CD1c-positive myeloid dendritic cell (primary cell): Measurements from ENCODE around the gene PPP2R2D.

ENCODE experiments used
- DNase-seq: peaks from one replicate; pipeline ENCODE4 v3.0.0-alpha.2; 2016; ENCODE audit errors: extremely low spot score

Gene PPP2R2D

DNA sequence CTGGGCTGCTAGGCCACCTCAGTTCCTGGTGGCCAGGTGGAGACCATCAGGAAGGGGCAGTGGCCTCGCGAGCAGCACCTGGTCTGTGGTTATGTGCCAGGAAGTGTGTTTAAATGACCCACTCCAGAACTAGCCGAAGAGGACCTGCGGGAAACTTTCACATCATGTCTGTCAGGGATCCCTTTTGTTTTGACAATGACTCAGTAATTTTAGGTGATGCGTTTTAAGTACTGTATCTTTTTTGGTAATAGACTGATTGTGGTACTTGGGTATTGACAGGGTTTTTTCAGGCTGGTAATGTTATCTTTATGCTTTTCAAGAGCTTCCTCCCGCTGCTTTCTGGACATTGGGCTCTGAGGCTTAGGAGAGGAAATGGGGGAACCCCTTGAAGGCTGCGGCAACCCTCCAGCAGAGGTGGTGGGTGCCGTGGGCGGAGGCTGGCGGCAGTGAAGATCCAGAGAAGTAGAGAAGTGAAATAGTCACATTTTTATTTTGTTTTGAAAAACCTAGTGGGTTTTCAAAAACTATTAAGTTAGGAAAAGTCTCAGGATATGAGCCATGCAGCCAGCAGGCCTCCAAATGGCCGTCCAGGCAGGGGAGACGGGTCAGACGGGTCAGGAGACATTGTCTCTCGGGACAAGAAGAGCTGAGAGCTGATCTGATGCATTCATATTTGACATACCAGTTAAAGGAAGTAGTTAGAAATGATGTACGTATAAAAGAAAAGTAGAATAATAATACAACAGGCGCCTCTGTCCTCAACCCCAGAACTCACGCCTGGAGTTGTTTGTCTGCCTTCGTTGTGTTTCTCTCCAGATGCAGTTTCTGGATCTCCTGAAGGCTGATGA, 27.7 kb downstream of the PPP2R2D start:
- peak; percentile 74 for DNase-seq

DNA sequence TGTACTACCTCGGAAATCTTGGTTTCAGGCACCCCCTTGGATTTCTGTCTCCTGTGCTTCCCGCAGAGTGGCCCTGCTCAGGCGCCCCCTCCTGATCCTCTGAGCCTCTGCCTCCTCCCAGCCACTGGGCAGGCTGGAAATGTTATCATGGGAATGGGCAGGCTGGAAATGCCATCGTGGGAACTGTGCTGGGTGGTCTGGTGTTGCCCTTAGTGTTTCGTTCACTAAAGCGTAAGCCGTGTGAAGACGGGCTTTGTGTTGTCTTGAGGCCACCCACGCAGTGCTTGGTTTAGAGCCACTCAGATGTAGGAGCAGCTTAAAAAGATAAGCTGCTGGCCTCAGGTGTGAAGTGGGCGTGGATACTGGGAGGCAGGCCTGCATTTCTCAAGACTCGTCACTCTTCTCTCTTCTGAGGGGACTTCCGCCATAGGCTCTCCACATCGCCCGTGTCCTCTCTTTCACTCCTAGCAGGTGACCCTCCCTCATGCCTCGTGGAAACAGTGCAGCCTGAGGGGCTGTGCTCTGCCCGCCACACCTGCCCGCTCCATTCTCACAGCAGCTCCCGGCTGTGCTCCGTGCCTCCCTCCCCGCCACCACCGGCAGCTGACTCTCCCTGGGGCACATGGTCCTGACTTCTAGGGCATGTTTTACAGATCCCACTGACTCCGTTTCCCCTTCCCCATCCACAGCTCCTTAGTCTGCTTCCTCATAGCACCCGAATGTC, 28.5 kb downstream of the PPP2R2D start:
- no peak for DNase-seq

GRCh38 chr10:131930150-131930549, 29.3 kb downstream of the PPP2R2D start:
- no peak for DNase-seq

- DNase-seq = no peak
Observed at GRCh38 chr10:131930586-131931330, 29.9 kb downstream of the PPP2R2D start.

GRCh38 chr10:131931981-131932380, 31.2 kb downstream of the PPP2R2D start:
- no peak for DNase-seq

DNA sequence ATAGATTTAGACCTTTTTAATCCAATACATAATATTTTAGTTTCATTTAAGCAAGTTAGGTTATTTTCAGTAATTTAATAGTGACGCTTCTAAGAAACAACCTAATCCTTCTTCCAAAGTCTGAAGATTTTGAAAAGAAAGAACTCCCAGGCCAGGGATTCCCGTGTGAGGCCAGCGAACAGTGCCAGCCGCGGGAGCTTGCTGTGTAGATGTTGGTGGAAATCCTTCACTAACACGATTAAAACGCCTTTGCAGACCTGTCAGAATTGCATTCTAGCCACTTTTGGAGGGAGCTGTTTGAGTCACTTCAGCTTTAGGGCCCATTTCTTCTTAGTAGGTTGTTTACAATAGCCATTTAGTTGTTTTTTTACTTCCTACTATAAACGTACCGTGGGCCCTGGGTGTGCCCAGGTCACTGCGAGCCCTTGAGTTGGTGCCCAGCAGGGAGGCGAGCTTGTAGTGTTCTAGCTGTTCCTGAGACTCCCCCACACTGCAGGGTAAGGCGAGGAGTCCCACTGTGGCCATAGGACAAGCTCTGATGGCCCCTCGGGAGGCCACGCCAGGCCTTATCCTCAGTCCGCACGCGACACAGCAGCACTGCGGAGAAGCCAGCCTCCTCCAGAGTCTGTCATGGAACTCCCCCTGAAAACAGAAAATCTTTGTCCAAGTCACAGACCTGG, 32.3 kb downstream of the PPP2R2D start:
- no peak for DNase-seq

- no peak for DNase-seq
Observed at GRCh38 chr10:131933696-131934086, 32.9 kb downstream of the PPP2R2D start.

DNA sequence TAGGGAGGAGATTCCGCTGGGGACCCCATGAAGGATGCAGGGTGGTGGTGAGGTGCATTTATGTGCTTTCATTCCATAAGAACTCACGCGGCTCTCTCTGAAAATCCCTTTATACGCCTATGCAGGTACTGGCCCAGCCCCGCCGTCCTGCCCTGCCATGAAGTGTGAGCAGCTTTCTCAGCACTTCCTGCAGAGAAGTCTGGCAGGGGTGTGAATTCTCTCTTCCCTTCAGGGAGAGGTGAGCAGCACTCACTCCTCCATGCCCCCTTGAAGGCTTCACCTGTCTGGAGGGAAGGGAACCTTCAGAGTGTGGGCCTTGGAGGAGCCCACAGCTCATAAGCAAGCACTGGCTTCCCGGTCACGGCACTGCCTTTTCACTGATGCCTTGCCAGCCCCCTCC, 34.0 kb downstream of the PPP2R2D start:
- DNase-seq = no peak

DNA sequence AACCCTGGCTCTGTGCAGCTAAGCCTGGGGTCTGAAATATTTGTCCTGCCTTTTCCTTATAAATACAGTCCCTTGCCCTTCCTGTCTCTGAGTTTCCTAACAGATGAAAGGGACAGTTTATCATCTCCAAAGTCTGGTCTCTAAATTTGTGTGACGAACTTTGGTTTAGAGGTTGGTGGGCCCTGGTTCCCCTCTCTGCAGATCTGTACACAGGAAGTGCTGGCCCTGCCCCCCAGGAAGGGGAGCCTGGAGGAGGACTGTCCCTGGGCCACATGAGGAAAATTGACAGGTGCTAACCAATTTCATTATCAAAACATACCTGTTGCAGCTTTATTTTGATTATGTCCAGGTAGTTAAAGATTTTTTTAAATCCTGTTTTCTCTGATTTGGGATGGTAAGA, 34.5 kb downstream of the PPP2R2D start:
- no peak for DNase-seq

GRCh38 chr10:131936294-131936693, 35.5 kb downstream of the PPP2R2D start:
- no peak for DNase-seq

- DNase-seq = no peak
Observed at GRCh38 chr10:131936736-131937135, 35.9 kb downstream of the PPP2R2D start.

DNA sequence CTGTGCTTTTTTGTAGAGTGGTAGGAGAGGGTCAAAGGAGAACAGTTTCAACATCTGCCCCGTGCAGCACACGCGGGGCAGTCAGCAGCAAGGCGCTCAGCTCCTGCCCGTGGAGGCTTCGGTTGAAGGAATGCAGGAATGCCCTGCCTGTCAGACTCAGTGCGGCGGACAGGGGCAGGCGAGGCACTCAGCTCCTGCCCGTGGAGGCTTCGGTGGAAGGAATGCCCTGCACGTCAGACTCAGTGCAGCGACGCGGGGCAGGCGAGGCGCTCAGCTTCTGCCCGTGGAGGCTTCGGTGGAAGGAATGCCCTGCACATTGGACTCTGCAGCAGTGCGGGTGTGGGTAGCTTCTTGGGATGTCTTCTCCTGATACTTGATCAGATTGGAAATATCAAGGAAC, 37.0 kb downstream of the PPP2R2D start:
- no peak for DNase-seq

- no peak for DNase-seq
Observed at GRCh38 chr10:131938681-131939080, 37.9 kb downstream of the PPP2R2D start.

DNA sequence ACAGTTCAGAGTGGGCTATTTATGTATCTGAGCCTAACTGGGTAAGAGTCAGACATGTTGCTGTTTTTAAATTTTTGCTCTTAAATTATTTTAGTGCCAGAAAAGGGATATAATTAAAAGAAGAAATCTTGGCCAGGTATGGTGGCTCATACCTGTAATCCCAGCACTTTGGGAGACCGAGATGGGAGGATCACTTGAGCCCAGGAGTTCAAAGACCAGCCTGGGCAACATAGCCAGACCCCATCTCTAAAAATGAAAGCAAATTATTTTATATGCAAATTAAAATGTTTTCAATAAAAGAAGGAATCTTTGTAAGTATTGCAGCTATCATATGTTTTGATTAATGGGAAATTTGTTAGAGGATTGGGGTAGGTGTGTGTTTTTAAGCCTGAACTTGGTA, 41.6 kb downstream of the PPP2R2D start:
- no peak for DNase-seq

DNA sequence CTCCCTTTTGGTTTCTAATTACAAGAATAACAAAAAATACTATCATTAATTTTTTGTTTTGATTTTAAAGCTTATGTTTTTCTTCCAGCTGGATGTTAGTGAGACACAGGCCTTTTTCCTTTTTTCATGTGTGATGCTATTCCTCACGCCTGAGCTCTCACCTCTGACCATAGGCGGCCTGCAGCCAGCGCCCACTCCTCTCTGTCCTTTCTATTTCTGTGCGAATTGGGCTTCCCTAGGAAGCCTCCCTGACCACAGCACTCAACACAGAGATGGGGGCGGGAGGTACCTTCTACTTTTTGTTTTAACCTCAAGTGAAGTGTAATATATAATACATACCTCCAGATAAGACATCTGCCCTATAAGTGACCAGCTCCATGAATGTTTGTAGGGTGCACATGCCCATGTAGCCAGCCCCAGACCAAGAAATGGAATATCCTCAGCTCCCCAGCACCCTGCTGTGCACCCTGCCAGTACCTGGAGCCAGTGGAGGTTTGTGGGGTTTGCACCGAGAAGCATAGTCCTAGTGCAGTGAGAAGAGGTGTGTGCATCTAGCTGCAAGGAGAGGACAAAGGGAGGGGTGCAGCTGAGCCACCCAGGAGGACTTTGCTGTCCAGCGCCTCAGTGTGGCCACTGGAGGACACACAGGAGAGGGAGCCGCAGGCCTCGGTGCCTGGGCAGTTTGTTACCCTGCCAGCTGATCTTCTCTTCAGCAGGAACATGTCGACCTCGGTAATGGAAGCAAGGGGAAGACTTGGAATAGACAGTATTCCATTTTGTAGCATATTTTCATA, 42.4 kb downstream of the PPP2R2D start:
- DNase-seq = peak; percentile 8

DNA sequence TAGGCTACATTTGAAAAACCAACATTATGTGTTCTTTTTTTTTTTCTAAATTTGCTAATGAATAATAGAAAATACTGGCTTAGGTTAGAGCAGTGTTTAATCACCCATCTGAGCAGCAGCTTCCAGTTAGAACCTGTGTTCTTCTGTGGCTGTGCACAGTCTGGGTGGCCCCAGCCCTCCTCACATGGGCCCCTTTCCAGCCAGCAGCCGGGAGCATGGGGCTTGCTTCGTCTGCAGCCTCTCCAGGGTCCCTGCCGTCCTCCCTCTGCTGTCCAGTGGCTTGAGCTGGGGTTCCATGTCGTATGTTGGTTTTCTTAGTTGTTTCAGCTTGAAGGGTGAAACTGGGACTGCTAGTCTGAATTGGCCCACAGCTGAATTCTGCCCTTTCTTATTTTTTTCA, 43.6 kb downstream of the PPP2R2D start:
- no peak for DNase-seq

GRCh38 chr10:131944976-131945695, 44.3 kb downstream of the PPP2R2D start:
- DNase-seq = no peak

GRCh38 chr10:131946321-131946751, 45.5 kb downstream of the PPP2R2D start:
- no peak for DNase-seq

GRCh38 chr10:131946880-131947279, 46.1 kb downstream of the PPP2R2D start:
- DNase-seq = no peak

DNA sequence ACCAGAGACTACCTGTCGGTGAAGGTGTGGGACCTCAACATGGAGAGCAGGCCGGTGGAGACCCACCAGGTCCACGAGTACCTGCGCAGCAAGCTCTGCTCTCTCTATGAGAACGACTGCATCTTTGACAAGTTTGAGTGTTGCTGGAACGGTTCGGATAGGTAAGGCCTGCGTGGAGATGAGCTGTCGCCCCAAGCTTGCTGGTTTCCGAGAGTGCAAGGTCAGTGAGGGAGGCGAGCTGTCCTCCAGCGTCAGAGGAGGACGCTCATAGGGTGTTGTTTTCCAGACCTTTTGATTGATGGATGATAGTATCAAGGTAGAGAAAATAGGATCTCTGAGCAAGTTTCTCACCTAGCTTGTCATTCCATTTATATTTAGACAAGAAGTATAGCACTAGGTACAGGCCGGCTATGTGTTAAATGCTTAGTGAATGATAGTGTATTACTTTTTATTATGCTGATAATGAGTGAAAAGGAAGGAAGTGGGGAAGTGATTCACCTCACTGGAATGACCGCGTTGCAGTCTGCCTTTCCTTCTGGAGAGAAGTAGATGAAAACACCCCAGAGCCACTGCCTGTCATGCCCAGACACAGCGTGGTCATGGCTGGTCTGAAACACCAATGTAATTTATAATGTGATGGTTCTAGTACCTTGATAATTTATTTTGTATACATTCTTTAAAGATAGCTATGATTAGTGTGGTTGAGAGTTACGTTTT, 47.0 kb downstream of the PPP2R2D start:
- DNase-seq = no peak
